Measurements from ENCODE around the gene ATG16L1. TPM values are rescaled to one million over a fixed set of nuclear protein-coding genes. Genes with fewer than 3 reads are reported as not detected.

The ATG16L1 gene
- total and polyA plus RNA-seq, 9 of the 15 experiments (the other 6 are each of a cell fraction or from before 2014, with no cell fraction given), result 6.4 to 21.3 (median 17.2) TPM

DNA sequence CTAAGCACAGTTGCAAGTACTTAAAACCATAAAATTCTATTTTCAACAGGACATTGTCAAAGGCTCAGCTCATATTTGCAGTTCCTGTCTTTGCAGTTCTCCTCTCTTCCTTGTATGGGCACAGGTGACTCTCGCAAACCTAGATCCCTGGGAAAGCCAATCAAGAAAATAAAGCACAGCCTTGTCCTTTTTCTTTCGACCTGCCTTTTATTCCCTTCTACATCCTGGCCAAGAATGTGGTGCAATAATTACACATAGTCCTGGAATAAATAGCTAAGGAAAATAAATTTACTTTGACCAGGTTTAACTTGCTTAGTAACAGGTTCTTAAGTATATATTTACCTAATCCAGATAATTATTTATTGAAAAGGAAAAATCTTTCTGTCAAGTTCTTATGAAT is 20.2 kb downstream of the ATG16L1 start:
- Histone ChIP-seq H3K9me1 (ENCODE audit: control insufficient read depth, insufficient read depth, low read length) (peaks cover 3% of the 10 kb centered on the region), H4K20me1 (replicated peaks; ENCODE audit: control insufficient read depth, insufficient read depth, low read length) (no peaks in the 10 kb centered on the region), H3K27ac (ENCODE audit: extremely low read depth, low read depth, low read length) (no peak overlapping the region), H3K4me2 (ENCODE audit: insufficient read depth, low read length) (no peak overlapping the region), H3K36me3 (ENCODE audit: control insufficient read depth, insufficient read depth, low read length) (peaks cover 95% of the 10 kb centered on the region), H3K9ac (ENCODE audit: insufficient read depth in 1 of 2, low read depth in 2 of 2, low read length in 2 of 2) (no peak overlapping the region), H3K4me3 (no peak overlapping the region), H3K4me1 (replicated peaks in 1 of 2; ENCODE audit: control insufficient read depth in 2 of 2, insufficient read depth in 2 of 2, low read length in 2 of 2) (no peaks in the 10 kb centered on the region), H3K9me3 (replicated peaks; ENCODE audit: control insufficient read depth, insufficient read depth, low read depth, low read length) (no peaks in the 10 kb centered on the region), H3K27me3 (ENCODE audit: control insufficient read depth in 2 of 2, insufficient read depth in 2 of 2, low read length in 2 of 2) (no peaks in the 10 kb centered on the region), H2AFZ (ENCODE audit: low read depth, low read length) (no peak overlapping the region), H3K79me2 (ENCODE audit: control insufficient read depth, insufficient read depth, low read length) (no peaks in the 10 kb centered on the region)
- in situ Hi-C loops (cut with MboI) (loop anchor here (25.0 kb wide), 1 partner anchor 659 kb away; no protein-coding TSS in a partner anchor), intact Hi-C loops (cut with micrococcal nuclease) (loop anchor here (5.0 kb wide), 1 partner anchor 111 kb away; no protein-coding TSS in a partner anchor)
- ChIA-PET CTCF (ENCODE audit: low intra/inter-chr PET ratio) (no interaction called here), POLR2A (interaction anchor here (0.6 kb wide), 1 partner anchor 243 kb away, joined by 3 read pairs; no protein-coding TSS in a partner anchor)
- FAIRE-seq, result no peak
- ATAC-seq, result no peak
- no peak for DNase-seq (ENCODE audit: extremely low read depth in 1 of 4, low spot score in 3 of 4)
- TF ChIP-seq STAG1 (CRISPR knock-in tag; IDR thresholded peaks at IDR 0.05; ENCODE audit: borderline replicate concordance) (no peak), MIER1 (IDR thresholded peaks at IDR 0.05; ENCODE audit: low read depth) (no peak), CTBP1 (IDR thresholded peaks at IDR 0.05; ENCODE audit: borderline replicate concordance) (no peak), IRF2 (CRISPR knock-in tag; IDR thresholded peaks at IDR 0.05) (no peak), KLF16 (IDR thresholded peaks at IDR 0.05) (no peak), USF2 (CRISPR knock-in tag; IDR thresholded peaks at IDR 0.05) (no peak), ZNF311 (CRISPR knock-in tag; IDR thresholded peaks at IDR 0.05) (no peak), ZNF583 (CRISPR knock-in tag; IDR thresholded peaks at IDR 0.05) (no peak), HNRNPH1 (optimal IDR thresholded peaks at IDR 0.05; ENCODE audit: low read depth, low read length) (no peak), ZNF224 (CRISPR knock-in tag; IDR thresholded peaks at IDR 0.05) (no peak), HCFC1 (IDR thresholded peaks at IDR 0.05; ENCODE audit: low read depth, low read length) (no peak), RAD51 (IDR thresholded peaks at IDR 0.05; ENCODE audit: borderline replicate concordance, low read depth) (no peak), ZNF668 (CRISPR knock-in tag; IDR thresholded peaks at IDR 0.05) (no peak), CCAR2 (IDR thresholded peaks at IDR 0.05; ENCODE audit: low read depth, low read length) (no peak), ZNF76 (CRISPR knock-in tag; IDR thresholded peaks at IDR 0.05; ENCODE audit: borderline replicate concordance) (no peak), MXD1 (CRISPR knock-in tag; IDR thresholded peaks at IDR 0.05; ENCODE audit: borderline replicate concordance, poor library complexity, severe bottlenecking) (no peak), CBX3 (IDR thresholded peaks at IDR 0.05; ENCODE audit: borderline replicate concordance in 1 of 2, low read length in 2 of 2) (no peak)
- TF ChIP-seq, protein P1, sequence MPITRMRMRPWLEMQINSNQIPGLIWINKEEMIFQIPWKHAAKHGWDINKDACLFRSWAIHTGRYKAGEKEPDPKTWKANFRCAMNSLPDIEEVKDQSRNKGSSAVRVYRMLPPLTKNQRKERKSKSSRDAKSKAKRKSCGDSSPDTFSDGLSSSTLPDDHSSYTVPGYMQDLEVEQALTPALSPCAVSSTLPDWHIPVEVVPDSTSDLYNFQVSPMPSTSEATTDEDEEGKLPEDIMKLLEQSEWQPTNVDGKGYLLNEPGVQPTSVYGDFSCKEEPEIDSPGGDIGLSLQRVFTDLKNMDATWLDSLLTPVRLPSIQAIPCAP (CRISPR knock-in tag; IDR thresholded peaks at IDR 0.05; ENCODE audit: borderline replicate concordance), result no peak
- WGBS (ENCODE audit: insufficient coverage, low coverage, missing lambda C conversion rate), result 100% methylated on average over 2 of the region's 2 CpGs
- BruUV-seq (replicated peaks), result no TSS peak

Measured in K562 (cell line).